Astrocyte (in vitro differentiated cells and primary cell): ENCODE results near the gene HGFAC.

Experiments
- EZH2 ChIP-seq: IDR thresholded peaks from 2 replicates; pipeline ENCODE4 v1.6.1; 2012; ENCODE audit warnings: mild to moderate bottlenecking, low read length, inconsistent platforms; ENCODE audit not compliant: insufficient read depth
- TF ChIP-seq, protein P1 (sequence below): IDR thresholded peaks from 2 replicates; pipeline ENCODE4 v1.5.1; 2011; ENCODE audit warnings: low read depth, mild to moderate bottlenecking, inconsistent platforms, low read length, moderate library complexity; ENCODE audit not compliant: insufficient read depth

DNA sequence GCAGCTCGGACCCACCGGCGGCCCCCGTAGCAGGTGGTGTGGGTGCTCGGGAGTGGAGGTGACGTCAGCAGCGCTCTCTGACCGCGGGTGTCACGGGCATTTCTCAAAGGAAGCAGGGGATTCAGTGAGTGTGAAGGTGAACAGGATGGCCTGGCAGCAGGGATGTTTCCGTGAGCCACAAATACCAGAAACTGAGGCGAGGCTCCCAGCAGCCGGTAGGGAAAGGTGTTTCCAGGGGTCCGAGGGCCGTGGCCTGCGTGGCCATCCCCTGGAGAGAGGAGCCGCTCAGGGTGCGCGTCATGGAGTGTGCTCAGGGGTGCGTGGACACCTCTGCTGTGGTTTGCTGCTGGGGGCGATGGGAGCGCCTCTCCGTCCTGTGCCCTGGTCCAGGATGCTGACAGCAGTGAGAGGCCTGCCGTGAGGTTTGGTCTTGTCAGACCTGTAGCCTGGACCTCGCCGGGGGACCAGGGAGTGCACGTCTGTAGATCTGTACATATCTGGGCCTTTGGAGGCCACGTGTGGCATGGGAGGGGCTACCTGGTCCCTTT, 10.2 kb upstream of the HGFAC start:
- TF ChIP-seq EZH2: no peak
- TF ChIP-seq, protein P1, sequence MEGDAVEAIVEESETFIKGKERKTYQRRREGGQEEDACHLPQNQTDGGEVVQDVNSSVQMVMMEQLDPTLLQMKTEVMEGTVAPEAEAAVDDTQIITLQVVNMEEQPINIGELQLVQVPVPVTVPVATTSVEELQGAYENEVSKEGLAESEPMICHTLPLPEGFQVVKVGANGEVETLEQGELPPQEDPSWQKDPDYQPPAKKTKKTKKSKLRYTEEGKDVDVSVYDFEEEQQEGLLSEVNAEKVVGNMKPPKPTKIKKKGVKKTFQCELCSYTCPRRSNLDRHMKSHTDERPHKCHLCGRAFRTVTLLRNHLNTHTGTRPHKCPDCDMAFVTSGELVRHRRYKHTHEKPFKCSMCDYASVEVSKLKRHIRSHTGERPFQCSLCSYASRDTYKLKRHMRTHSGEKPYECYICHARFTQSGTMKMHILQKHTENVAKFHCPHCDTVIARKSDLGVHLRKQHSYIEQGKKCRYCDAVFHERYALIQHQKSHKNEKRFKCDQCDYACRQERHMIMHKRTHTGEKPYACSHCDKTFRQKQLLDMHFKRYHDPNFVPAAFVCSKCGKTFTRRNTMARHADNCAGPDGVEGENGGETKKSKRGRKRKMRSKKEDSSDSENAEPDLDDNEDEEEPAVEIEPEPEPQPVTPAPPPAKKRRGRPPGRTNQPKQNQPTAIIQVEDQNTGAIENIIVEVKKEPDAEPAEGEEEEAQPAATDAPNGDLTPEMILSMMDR: no peak
